K562 (cell line): ENCODE results near the gene CKLF. TPM values are rescaled to one million over a fixed set of nuclear protein-coding genes. Genes with fewer than 3 reads are reported as not detected.
A peak's percentile ranks its signal among the peaks of the same experiment; 100 is the strongest.

ENCODE experiments used
- ADNP ChIP-seq: fragments of 200-800 bp; sonication (Bioruptor generic); IDR thresholded peaks from 2 replicates; pipeline ENCODE4 v1.6.1; 2016; ENCODE audit warnings: missing genetic modification characterization, missing compliant biosample characterization
- ATF7 ChIP-seq: fragments of 450-650 bp; IDR thresholded peaks from 2 replicates; pipeline ENCODE4 v1.7.1; 2014; ENCODE audit warnings: mild to moderate bottlenecking, moderate library complexity
- BRCA1 ChIP-seq, 2 experiments: fragments of 450-650 bp in 1 of 2; sonication (generic) in 1 of 2; formaldehyde crosslinking in 1 of 2; IDR thresholded peaks; 2 replicates each; pipeline versions ENCODE4 v1.5.0 to v1.6.1; 2017 to 2020; ENCODE audit warnings: mild to moderate bottlenecking in 1 of 2, missing genetic modification reagents in 1 of 2
- CHD4 ChIP-seq: fragments of 200-600 bp; sonication (generic); IDR thresholded peaks from 3 replicates; pipeline ENCODE4 v1.6.1; 2012; ENCODE audit warnings: low read depth, mild to moderate bottlenecking, mixed read lengths, low read length, inconsistent platforms; ENCODE audit not compliant: insufficient read depth, insufficient replicate concordance, poor library complexity, severe bottlenecking
- GATAD2A ChIP-seq: fragments of 450-650 bp; IDR thresholded peaks from 2 replicates; pipeline ENCODE4 v1.6.1; 2017
- HDAC3 ChIP-seq: fragments of 450-650 bp; IDR thresholded peaks from 2 replicates; pipeline ENCODE4 v1.6.1; 2018; ENCODE audit warnings: borderline replicate concordance, mild to moderate bottlenecking, moderate library complexity; ENCODE audit not compliant: partially characterized antibody
- L3MBTL2 ChIP-seq: fragments of 450-650 bp; IDR thresholded peaks from 2 replicates; pipeline ENCODE4 v1.6.1; 2016; ENCODE audit warnings: mild to moderate bottlenecking, moderate library complexity
- NUFIP1 ChIP-seq: fragments of 450-650 bp; IDR thresholded peaks from 2 replicates; pipeline ENCODE4 v1.6.1; 2018; ENCODE audit not compliant: partially characterized antibody
- PML ChIP-seq: IDR thresholded peaks from 2 replicates; pipeline ENCODE4 v1.6.1; 2012; ENCODE audit warnings: low read length, inconsistent platforms
- POLR2AphosphoS5 ChIP-seq: IDR thresholded peaks from 2 replicates; pipeline ENCODE4 v1.6.1; 2011; ENCODE audit warnings: mild to moderate bottlenecking, low read depth, low read length, moderate library complexity; ENCODE audit not compliant: control insufficient read depth, insufficient read depth
- PPARD ChIP-seq: fragments of 250-450 bp; sonication (Bioruptor Pico); IDR thresholded peaks from 2 replicates; pipeline ENCODE4 v1.8.0; 2022; ENCODE audit warnings: inconsistent platforms, mild to moderate bottlenecking, moderate library complexity
- RAD51 ChIP-seq: fragments of 450-650 bp; IDR thresholded peaks from 2 replicates; pipeline ENCODE4 v1.7.1; 2016; ENCODE audit warnings: low read depth, mild to moderate bottlenecking, borderline replicate concordance
- ZNF431 ChIP-seq: sonication (generic); formaldehyde crosslinking; IDR thresholded peaks from 2 replicates; pipeline ENCODE4 v1.8.0; 2022; ENCODE audit warnings: mild to moderate bottlenecking, missing genetic modification reagents
- ZNF699 ChIP-seq: fragments of 250-450 bp; sonication (Bioruptor Pico); IDR thresholded peaks from 2 replicates; pipeline ENCODE4 v1.8.0; 2021; ENCODE audit warnings: mild to moderate bottlenecking, moderate library complexity; ENCODE audit not compliant: insufficient replicate concordance
- ZNF75A ChIP-seq: fragments of 450-650 bp; formaldehyde crosslinking; IDR thresholded peaks from 2 replicates; pipeline ENCODE4 v1.4.0; 2020; ENCODE audit warnings: mild to moderate bottlenecking
- polyA plus RNA-seq, 8 experiments: library from polyadenylated mRNA; depleted of rRNA in 4 of 8; stranded (reverse) in 5 of 8; unstranded in 3 of 8; fragments of >200 nt; fragmentation: Nextera tagmentation in 2 of 8; fragmentation: Illumina TruSeq in 1 of 8; extraction: Ambion mirVana in 2 of 8; extraction: Trizol in 1 of 8; gene quantifications; 2 replicates each; pipeline versions ENCODE4 v1.2.1 to v1.2.3, GENCODE V29; 2011 to 2014; ENCODE audit warnings: inconsistent platforms in 1 of 8, missing spikeins in 1 of 8
- total RNA-seq, 7 experiments: library from RNA; depleted of rRNA in 6 of 7; stranded (reverse); fragments of >200 nt in 6 of 7; fragmentation: Illumina TruSeq in 2 of 7; extraction: Trizol in 2 of 7; gene quantifications; 2 replicates each; pipeline versions ENCODE4 v1.2.1 to v1.2.3, GENCODE V29; 2011 to 2021; ENCODE audit warnings: low replicate concordance in 1 of 7
- TF ChIP-seq, protein P1 (sequence below), 2 experiments: IDR thresholded peaks in 1 of 2; conservative IDR thresholded peaks in 1 of 2; 2 replicates each; pipeline ENCODE4 v1.6.1; 2016; ENCODE audit warnings: low read depth in 2 of 2, mild to moderate bottlenecking in 1 of 2, missing compliant biosample characterization in 1 of 2, missing genetic modification characterization in 1 of 2, moderate library complexity in 1 of 2
- TF ChIP-seq, protein P2 (sequence below): fragments of 250-450 bp; sonication (Bioruptor Pico); IDR thresholded peaks from 2 replicates; pipeline ENCODE4 v1.9.0; 2021; ENCODE audit warnings: mild to moderate bottlenecking, inconsistent platforms
- TF ChIP-seq, protein P3 (sequence below): sonication (generic); formaldehyde crosslinking; IDR thresholded peaks from 2 replicates; pipeline ENCODE4 v1.8.1; 2022; ENCODE audit warnings: missing genetic modification reagents
- TF ChIP-seq, protein P4 (sequence below): IDR thresholded peaks from 2 replicates; pipeline ENCODE4 v1.6.1; 2014; ENCODE audit warnings: antibody characterized with exemption

The CKLF gene
- total and polyA plus RNA-seq, 9 of the 15 experiments (the other 6 are each of a cell fraction or from before 2014, with no cell fraction given), result 84.8 to 322 (median 118) TPM

DNA sequence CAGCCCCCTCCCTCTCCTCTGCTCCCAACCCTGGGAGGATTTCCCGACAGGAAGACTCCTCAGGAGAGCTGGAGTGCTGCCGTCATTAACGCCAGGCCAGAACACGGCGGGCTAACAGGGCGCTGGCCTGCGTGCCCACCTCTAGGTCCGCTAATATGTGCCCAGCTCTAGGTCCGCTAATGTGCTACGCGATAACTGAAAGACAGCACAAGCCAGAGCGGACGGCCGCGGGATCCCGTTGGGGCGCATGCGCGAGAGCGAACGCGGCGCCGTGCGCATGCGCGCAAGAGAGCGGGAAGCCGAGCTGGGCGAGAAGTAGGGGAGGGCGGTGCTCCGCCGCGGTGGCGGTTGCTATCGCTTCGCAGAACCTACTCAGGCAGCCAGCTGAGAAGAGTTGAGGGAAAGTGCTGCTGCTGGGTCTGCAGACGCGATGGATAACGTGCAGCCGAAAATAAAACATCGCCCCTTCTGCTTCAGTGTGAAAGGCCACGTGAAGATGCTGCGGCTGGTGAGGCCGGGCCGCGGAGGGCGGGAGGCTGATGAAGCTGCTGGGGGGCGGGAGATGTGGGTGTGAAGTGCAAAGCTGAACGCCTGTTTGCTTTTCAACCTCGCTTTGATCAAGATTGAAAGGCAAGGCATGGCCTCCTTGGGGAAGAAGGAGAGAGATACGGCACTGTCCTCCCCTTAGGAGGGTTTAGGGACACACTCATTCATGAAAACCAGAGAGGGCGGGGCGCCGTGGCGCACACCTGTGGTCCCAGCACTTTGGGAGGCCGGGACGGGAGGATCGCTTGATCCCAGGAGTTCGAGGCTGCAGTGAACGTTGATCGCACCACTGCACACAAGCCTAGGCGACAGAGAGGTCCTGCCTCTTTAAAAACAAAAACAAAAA is at the start of gene CKLF (continued):
- TF ChIP-seq, protein P1, sequence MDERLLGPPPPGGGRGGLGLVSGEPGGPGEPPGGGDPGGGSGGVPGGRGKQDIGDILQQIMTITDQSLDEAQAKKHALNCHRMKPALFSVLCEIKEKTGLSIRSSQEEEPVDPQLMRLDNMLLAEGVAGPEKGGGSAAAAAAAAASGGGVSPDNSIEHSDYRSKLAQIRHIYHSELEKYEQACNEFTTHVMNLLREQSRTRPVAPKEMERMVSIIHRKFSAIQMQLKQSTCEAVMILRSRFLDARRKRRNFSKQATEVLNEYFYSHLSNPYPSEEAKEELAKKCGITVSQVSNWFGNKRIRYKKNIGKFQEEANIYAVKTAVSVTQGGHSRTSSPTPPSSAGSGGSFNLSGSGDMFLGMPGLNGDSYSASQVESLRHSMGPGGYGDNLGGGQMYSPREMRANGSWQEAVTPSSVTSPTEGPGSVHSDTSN (CRISPR knock-in tag; IDR thresholded peaks at IDR 0.05; ENCODE audit: low read depth), result no peak
- TF ChIP-seq, protein P1 (tag; conservative IDR thresholded peaks at IDR 0.05; ENCODE audit: low read depth), result no peak
- TF ChIP-seq GATAD2A, result no peak
- TF ChIP-seq L3MBTL2, result peak; percentile 100
- TF ChIP-seq, protein P2, sequence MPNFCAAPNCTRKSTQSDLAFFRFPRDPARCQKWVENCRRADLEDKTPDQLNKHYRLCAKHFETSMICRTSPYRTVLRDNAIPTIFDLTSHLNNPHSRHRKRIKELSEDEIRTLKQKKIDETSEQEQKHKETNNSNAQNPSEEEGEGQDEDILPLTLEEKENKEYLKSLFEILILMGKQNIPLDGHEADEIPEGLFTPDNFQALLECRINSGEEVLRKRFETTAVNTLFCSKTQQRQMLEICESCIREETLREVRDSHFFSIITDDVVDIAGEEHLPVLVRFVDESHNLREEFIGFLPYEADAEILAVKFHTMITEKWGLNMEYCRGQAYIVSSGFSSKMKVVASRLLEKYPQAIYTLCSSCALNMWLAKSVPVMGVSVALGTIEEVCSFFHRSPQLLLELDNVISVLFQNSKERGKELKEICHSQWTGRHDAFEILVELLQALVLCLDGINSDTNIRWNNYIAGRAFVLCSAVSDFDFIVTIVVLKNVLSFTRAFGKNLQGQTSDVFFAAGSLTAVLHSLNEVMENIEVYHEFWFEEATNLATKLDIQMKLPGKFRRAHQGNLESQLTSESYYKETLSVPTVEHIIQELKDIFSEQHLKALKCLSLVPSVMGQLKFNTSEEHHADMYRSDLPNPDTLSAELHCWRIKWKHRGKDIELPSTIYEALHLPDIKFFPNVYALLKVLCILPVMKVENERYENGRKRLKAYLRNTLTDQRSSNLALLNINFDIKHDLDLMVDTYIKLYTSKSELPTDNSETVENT, result no peak; the same call in none of the 2 replicates
- TF ChIP-seq PPARD (CRISPR knock-in tag), result no peak
- TF ChIP-seq, protein P3, sequence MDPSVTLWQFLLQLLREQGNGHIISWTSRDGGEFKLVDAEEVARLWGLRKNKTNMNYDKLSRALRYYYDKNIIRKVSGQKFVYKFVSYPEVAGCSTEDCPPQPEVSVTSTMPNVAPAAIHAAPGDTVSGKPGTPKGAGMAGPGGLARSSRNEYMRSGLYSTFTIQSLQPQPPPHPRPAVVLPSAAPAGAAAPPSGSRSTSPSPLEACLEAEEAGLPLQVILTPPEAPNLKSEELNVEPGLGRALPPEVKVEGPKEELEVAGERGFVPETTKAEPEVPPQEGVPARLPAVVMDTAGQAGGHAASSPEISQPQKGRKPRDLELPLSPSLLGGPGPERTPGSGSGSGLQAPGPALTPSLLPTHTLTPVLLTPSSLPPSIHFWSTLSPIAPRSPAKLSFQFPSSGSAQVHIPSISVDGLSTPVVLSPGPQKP (CRISPR knock-in tag), result no peak
- no peak for TF ChIP-seq HDAC3
- peak; percentile 67; the same call in 1 of the 2 replicates for TF ChIP-seq ATF7
- TF ChIP-seq PML, result peak; percentile 61; the same call in 1 of the 2 replicates
- peak; percentile 93 for TF ChIP-seq ZNF431 (CRISPR knock-in tag)
- TF ChIP-seq ADNP (tag), result 0 out of 2 replicates have a peak, but pooled peaks have one; percentile 20
- TF ChIP-seq BRCA1 (IDR thresholded peaks at IDR 0.05), result no peak
- TF ChIP-seq BRCA1 (CRISPR knock-in tag; IDR thresholded peaks at IDR 0.05), result peak; percentile 99
- no peak for TF ChIP-seq ZNF75A (CRISPR knock-in tag)
- no peak for TF ChIP-seq CHD4
- TF ChIP-seq, protein P4, sequence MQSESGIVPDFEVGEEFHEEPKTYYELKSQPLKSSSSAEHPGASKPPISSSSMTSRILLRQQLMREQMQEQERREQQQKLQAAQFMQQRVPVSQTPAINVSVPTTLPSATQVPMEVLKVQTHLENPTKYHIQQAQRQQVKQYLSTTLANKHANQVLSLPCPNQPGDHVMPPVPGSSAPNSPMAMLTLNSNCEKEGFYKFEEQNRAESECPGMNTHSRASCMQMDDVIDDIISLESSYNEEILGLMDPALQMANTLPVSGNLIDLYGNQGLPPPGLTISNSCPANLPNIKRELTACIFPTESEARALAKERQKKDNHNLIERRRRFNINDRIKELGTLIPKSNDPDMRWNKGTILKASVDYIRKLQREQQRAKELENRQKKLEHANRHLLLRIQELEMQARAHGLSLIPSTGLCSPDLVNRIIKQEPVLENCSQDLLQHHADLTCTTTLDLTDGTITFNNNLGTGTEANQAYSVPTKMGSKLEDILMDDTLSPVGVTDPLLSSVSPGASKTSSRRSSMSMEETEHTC, result no peak
- TF ChIP-seq ZNF699, result no peak
- TF ChIP-seq NUFIP1, result no peak
- peak; percentile 22; the same call in 1 of the 2 replicates for TF ChIP-seq RAD51
- TF ChIP-seq POLR2AphosphoS5, result peak; percentile 77
